Ascending aorta (tissue), 2 donors: ENCODE data around the gene DBH. TPM values are rescaled to one million over a fixed set of nuclear protein-coding genes. Genes with fewer than 3 reads are reported as not detected.

ENCODE experiments used
- DNase-seq, 2 donors: peaks; one replicate each; pipeline ENCODE4 v3.0.0-alpha.2; 2019; ENCODE audit warnings: low spot score in 2 of 2
- H3K27ac ChIP-seq, 2 donors: fragments of 200-600 bp; sonication (generic); one replicate each; pipeline ENCODE4 v1.5.1; 2016 to 2017; ENCODE audit warnings: mild to moderate bottlenecking in 1 of 2
- H3K27me3 ChIP-seq: fragments of 200-600 bp; sonication (generic); one replicate; pipeline ENCODE4 v1.5.1; 2017
- H3K36me3 ChIP-seq, 2 donors: fragments of 200-600 bp; sonication (generic); one replicate each; pipeline ENCODE4 v1.5.1; 2016
- H3K4me1 ChIP-seq, 2 donors: fragments of 200-600 bp; sonication (generic); one replicate each; pipeline ENCODE4 v1.5.1; 2016 to 2017; ENCODE audit warnings: mild to moderate bottlenecking in 1 of 2
- H3K4me3 ChIP-seq, 2 donors: fragments of 200-600 bp; sonication (generic); one replicate each; pipeline ENCODE4 v1.5.1; 2016 to 2017; ENCODE audit warnings: mild to moderate bottlenecking in 1 of 2
- H3K9me3 ChIP-seq, 2 donors: fragments of 200-600 bp; sonication (generic); one replicate each; pipeline ENCODE4 v1.5.1; 2016
- intact Hi-C: fragments of 100-400 bp; cut with DNase I; formaldehyde crosslinking; loops from one replicate; pipeline ENCODE4 v1.15.1; 2023
- total RNA-seq: library from RNA; depleted of rRNA; stranded (reverse); fragments of >200 nt; gene quantifications from one replicate; pipeline ENCODE4 v1.1.0, GENCODE V29; 2016
- TF ChIP-seq, protein P1 (sequence below), 3 experiments: fragments of 200-600 bp in 2 of 3; fragments of 450-650 bp in 1 of 3; sonication (generic) in 2 of 3; IDR thresholded peaks; one replicate each; pipeline ENCODE4 v1.5.1; 2016 to 2019; ENCODE audit warnings: antibody characterized with exemption in 3 of 3, mild to moderate bottlenecking in 1 of 3, moderate library complexity in 1 of 3

DBH gene
- total RNA-seq, 1 donor from 2014 or later, result not detected

DNA sequence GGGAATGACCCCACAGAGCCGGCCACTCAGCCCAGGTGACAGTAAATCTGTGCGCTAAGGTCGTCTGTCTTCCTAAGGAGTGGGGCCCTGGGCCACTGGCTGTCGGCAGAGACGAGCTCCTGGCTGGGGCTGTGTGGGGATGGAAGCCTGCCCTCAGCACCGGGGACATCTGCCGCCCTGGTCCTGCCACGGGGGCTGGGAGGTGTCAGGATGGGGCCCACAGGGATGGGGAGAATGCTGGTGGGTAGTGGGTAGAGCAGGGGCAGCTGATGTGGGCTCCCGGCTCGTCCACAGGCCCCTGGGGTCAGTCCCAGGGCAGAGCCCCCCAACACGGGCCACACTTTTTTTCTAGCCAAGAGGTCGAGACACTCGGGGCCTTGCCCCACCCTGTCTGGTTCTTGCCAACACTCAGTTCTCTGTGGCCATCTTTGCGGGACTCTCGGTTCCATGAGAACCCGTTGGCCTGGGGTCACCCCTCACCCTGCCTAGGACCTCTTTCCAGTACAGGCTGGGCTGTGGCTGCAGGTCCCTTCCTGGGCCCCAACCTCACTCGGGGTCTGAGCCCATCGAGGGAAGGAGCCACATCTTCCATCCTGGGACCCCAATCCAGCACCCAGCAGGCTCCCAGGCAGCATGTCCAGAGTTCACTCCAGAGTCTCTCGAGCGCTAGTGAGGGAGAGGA, 45.0 kb downstream of the DBH start:
- Histone ChIP-seq H3K4me1 (no peaks in the 10 kb centered on the region), H3K36me3 (no peaks in the 10 kb centered on the region), H3K27me3 (no peaks in the 10 kb centered on the region), H3K4me3 (no peak overlapping the region), H3K27ac (no peak overlapping the region), H3K9me3 (no peaks in the 10 kb centered on the region)
- TF ChIP-seq, protein P1, sequence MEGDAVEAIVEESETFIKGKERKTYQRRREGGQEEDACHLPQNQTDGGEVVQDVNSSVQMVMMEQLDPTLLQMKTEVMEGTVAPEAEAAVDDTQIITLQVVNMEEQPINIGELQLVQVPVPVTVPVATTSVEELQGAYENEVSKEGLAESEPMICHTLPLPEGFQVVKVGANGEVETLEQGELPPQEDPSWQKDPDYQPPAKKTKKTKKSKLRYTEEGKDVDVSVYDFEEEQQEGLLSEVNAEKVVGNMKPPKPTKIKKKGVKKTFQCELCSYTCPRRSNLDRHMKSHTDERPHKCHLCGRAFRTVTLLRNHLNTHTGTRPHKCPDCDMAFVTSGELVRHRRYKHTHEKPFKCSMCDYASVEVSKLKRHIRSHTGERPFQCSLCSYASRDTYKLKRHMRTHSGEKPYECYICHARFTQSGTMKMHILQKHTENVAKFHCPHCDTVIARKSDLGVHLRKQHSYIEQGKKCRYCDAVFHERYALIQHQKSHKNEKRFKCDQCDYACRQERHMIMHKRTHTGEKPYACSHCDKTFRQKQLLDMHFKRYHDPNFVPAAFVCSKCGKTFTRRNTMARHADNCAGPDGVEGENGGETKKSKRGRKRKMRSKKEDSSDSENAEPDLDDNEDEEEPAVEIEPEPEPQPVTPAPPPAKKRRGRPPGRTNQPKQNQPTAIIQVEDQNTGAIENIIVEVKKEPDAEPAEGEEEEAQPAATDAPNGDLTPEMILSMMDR (IDR thresholded peaks at IDR 0.05), result no peak
- intact Hi-C loops, result no loop called here
- no peak for DNase-seq

DNA sequence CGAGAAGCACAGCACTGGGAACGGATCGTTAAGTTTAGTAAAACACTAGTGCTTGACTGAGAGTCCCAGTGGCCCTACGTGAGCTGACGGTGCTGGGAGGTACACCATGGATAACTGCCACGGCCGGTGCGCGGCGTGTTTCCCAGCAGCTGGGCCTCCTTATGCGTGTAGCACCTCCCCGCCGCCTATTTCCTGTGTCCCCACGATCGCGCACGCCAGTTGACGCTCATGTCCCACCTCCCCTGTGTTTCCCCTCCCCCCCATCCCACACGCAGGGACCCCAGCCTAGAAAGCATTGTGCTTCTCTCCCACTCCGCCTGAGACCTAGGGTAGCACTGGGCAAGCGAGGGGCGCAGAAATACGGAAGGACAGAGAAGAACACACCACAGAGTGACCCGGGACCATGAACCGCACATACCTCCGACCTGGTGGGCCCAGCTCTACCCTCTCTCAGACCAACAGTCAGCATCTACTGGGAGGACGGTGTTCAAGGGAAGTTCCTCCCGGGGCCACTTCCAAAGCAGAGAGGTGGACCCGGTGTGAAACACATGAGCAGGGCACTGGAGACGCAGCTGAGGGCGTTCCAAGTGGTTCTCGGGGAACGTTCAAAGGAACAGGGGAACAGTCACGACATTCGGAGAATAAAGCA, 45.6 kb downstream of the DBH start:
- Histone ChIP-seq H3K4me3 (no peak overlapping the region), H3K36me3 (no peaks in the 10 kb centered on the region), H3K4me1 (no peaks in the 10 kb centered on the region), H3K27ac (no peak overlapping the region), H3K9me3 (no peaks in the 10 kb centered on the region), H3K27me3 (no peaks in the 10 kb centered on the region)
- TF ChIP-seq, protein P1 (IDR thresholded peaks at IDR 0.05), result no peak
- intact Hi-C loops, result no loop called here
- DNase-seq, result no peak

DNA sequence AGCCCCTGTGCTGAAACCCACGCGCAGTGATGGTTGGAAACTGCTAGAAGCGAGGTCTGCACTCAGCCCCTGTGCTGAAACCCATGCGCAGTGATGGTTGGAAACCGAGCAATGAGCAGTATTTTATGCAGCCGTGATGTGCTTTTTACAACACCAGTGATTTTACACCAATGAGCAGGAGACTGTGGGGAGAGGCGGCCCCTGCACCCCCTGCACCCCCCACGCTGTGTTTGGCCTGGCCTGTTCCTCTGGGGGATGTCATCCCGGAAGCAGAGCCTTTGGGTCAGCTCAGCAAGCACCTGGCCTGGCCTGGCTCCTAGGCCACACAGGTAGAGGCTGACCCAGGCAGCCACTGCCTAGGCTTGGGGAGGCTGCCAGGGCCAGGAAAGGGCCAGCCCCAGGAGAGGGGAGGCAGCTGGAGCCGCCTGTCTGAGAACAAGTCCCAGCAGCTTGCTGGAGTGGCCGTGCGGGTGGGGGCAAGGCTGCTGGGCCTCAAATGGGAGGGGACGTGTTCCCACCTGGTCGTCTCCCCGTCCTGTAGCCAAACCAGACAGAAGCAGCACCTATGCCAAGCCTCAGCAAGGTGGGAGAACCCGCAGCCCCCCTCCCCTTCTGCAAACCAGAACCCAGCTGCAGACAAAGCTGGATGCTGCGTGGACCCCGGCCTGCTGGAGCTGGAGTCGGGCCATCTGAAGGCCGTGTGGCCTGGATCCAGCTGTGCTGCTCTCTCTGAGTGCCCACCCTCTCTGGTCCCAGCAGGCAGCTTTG, 46.8 kb downstream of the DBH start:
- H3K27me3 ChIP-seq, result no peaks in the 10 kb centered on the region
- no peak overlapping the region for H3K4me3 ChIP-seq
- H3K4me1 ChIP-seq, result no peaks in the 10 kb centered on the region
- intact Hi-C loops, result no loop called here
- no peak overlapping the region for H3K27ac ChIP-seq
- TF ChIP-seq, protein P1 (IDR thresholded peaks at IDR 0.05), result no peak
- DNase-seq, result no peak
- H3K9me3 ChIP-seq, result no peaks in the 10 kb centered on the region
- H3K36me3 ChIP-seq, result no peaks in the 10 kb centered on the region

DNA sequence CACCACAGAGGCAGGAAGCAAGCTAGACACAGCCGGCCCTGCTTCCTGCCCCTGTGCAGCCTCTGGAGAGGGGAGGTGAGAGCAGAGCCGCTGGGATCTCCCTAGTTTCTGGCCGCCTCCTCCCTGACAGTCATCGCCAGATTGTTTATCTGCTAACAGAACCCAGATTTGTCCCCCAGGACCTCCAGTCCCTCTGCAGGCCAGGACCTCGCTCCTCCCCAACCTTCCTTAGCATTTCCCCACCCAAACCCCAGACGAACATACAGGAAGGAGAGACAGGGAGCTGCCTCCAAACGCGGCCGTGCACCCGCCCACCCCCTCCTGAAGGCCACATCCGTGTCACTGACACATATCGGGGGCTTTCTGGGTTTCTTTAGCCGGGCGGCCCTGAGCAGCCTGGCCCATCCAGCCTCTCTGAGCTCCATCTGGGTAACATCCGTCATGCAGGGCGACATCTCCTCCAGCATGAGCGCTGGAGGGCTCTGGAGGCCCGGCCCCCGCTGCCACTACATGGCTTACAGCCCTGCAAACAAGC, 47.5 kb downstream of the DBH start:
- TF ChIP-seq, protein P1 (IDR thresholded peaks at IDR 0.05), result no peak
- H3K27me3 ChIP-seq, result no peaks in the 10 kb centered on the region
- no peak overlapping the region for H3K4me3 ChIP-seq
- no peak overlapping the region for H3K27ac ChIP-seq
- intact Hi-C loops, result no loop called here
- no peaks in the 10 kb centered on the region for H3K4me1 ChIP-seq
- H3K36me3 ChIP-seq, result no peaks in the 10 kb centered on the region
- no peak for DNase-seq
- H3K9me3 ChIP-seq, result no peaks in the 10 kb centered on the region

DNA sequence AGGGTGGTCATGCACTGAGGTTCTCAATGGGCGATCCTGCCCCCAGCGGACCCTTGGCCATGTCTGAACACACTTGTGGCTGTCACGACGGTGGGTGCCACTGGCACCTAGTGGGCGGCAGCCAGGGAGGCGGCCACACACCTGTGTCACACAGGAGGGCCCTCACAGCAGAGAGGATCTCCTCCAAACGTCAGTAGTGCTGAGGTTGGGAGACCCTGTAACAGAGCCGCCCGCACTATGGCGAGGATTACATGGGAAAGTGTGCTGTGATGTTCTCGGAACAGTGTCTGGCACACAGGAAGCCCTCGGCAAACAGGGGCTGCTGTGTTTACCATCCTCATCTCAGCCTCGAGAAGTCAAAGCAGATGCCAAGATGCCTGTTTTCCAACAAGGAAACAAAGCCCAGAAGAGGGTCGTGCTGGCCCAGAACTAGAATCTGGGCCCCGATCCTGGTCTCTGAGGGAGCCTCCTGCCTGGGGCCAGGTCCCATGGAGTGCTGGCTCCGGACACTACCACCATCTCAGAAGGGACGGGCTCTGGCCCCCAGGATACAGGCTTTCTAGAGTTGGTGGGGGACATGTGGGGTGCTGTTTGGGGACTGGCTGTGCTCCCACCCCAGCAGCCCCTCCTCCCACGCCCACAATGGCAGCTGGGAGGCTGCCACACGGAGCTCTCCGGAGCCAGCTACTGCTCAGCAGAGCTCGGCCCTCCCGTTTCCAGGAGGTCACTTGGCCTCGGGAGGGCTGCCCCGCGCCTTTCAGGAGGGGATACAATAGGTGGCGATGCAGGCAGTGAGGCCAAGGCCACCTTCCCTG, 48.2 kb downstream of the DBH start:
- Histone ChIP-seq H3K4me3 (no peak overlapping the region), H3K9me3 (no peaks in the 10 kb centered on the region), H3K36me3 (no peaks in the 10 kb centered on the region), H3K27ac (no peak overlapping the region), H3K4me1 (no peaks in the 10 kb centered on the region), H3K27me3 (no peaks in the 10 kb centered on the region)
- intact Hi-C loops, result no loop called here
- DNase-seq, result no peak
- TF ChIP-seq, protein P1 (IDR thresholded peaks at IDR 0.05), result no peak
